Dermis microvascular lymphatic vessel endothelial cell (primary cell): ENCODE data around the gene CAMKK2. TPM values are rescaled to one million over a fixed set of nuclear protein-coding genes. Genes with fewer than 3 reads are reported as not detected.
"Not testable (repeated sequence)": the region's sequence is repeated elsewhere in the genome, so short reads cannot be mapped to it uniquely, and the experiment has no call there.

Experiments
- DNase-seq, 2 donors: peaks; one replicate each; pipeline versions ENCODE4 v3.0.0 to v3.0.0-alpha.2; 2010; ENCODE audit warnings: low read depth in 2 of 2
- total RNA-seq: library from RNA; depleted of rRNA; stranded (reverse); fragments of >200 nt; gene quantifications from 2 replicates; pipeline ENCODE4 v1.2.1, GENCODE V29; 2014

The CAMKK2 gene
- total RNA-seq, 1 donor from 2014 or later: 21.3 TPM

DNA sequence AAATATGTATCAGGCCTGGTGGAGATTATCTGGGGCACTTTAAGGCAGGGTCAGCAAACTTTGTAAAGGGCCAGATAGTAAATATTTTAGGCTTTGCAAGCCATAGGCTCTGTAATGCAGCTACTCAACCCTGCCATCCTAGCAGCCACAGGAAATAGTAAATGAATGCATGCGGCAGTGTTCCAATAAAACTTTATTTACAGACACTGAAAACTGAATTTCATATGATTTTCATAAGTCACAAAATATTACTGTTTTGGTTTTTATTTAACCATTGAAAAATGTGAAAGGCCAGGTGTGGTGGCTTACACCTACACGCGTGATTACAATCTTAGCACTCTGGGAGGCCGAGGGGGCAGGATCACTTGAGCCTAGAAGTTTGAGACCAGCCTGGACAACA lies 3.2 kb upstream of the CAMKK2 start:
- no peak for DNase-seq

DNA sequence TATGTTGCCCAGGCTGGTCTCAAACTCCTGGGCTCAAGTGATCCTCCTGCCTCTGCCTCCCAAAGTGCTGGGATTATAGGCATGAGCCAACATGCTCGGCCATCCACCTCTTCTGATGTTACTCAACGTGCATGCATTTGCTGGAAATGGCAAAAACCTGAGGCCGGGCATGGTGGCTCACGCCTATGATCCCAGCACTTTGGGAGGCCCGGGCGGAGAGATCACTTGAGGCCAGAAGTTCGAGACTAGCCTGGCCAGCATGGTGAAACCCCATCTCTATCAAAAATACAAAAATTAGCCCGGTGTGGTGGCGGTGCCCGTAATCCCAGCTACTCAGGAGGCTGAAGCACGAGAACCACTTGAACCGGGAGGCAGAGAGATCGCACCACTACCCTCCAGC lies 1.9 kb upstream of the CAMKK2 start:
- not testable (repeated sequence) for DNase-seq

DNA sequence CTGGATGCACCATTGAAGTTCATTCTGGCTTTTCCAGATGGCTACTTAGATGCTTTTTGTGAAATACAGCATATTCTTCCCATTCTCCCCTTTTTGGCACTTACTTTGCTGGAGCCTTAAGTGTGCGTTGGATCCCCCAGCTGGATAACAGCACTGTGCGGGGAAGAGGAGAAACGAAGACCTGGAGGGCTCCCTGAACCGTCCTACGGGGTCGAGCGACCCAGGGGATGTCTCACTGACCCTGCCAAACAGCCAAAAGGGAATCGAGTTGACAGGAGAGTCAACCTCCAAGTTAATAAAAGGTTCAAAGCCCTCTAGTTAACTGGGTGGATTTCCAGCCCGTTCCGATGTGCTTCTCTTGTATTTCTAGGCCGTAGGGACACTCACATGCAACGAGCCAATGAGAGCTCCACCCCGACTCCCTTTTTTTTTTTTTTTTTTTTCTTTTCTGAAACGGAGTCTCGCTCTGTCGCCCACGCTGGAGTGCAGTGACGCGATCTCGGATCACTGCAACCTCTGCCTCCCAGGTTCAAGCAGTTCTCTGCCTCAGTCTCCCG lies 1.0 kb upstream of the CAMKK2 start:
- peak in 1 of 2 donors; percentile 20 for DNase-seq

DNA sequence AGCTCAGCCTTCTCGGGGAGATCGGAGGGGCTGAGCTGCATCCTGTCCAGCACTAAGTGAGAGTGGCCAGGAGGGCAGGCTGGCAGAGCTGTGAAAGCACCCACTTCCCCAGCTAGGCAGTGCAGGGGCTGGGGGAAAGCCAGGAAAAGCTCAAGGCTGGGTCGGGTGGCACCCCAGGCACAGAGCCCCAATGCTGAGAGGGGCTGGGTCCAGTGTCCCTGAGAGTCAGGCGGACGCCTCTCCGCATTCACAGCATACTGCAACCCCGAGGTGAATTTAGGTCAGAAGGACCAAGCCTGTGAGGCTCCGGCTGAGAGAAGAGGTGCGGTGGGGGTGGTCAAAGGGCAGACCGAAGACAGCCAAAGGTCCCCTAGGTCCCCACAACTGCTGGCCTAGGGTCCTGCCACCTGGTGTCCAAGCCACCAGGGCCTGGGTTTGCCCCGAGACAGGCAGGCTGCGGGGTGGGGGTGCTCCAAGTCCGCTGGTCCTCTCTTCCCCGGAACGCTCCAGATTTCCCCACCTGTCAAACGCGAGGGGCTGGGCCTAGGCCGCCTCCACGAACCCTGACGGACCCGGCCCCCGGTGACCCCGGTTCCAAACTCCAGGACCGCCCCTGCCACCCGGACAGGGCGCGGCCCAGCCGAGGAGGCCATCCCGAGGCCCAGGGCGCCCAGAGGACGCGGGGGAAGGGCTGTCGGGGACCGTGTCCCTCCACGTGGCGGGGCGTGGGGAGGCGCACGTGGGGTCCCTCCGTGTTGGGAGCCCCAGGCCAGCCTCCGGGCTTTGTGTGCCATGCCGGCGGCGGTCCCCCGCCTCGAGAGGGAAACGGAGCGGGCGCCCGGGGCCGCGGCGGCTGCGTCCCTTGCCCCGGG lies 527 bp downstream of the CAMKK2 start:
- peak in 1 of 2 donors; percentile 27 for DNase-seq

DNA sequence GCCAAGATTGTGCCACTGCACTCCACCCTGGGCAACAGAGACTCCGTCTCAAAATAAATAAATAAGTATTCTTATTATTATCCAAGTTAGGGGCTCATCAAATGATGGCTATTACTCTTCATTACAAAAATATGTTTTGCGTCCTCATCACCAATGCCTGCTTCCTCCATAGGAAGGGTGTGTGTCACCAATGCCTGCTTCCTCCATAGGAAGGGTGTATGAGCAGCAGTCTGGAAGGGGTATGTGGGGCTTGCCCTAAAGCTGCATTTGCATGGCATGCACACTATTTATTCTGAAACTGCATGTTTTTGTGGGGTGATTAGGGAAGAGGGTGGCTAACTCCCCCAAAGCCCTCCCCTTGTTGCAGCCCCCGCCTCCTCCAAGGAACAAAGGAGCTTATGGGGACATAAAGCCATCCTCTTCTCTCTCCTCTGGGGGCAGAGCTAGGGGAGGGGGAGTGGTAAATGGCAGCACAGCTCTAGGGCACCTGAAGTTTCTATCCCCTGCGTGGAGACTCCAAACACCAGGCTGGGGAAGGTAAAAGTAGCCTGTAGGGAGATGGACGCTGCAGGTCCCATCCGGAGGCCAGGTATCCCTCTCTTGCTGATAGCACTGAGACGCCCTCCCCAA lies 1.3 kb downstream of the CAMKK2 start:
- peak in 1 of 2 donors; percentile 28 for DNase-seq

DNA sequence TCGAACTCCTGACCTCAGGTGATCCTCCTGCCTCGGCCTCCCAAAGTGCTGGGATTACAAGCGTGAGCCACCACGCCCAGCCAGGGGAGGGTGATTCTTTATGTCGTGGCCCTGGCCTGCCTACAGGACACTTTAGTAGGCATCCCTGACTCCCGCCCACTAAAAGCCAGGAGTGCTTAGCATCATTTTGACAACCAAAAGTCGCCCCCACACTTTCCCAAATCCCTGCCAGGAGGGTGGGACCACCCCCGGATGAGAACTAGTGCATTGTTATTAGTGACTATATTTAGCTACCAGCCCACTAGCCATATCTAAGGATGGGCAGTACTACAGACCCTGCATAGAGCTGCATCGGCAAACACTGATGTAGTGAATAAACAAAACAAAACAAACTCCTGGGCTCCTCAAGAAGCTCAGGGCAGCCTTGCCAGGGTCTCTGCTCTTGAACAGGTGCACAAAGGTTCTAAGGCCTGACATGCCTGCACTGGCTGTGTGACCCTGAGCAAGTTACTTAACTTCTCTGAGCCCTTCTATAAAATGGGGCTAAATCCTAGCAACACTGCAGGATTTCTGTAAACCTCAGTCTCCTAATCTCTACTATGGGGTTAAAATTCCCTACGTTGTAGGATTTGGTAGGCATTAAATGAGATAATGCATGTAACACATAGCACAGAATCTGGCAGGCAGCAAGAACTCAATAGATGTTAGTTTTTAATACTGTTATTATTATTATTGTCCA lies 2.2 kb downstream of the CAMKK2 start:
- DNase-seq: no peak

DNA sequence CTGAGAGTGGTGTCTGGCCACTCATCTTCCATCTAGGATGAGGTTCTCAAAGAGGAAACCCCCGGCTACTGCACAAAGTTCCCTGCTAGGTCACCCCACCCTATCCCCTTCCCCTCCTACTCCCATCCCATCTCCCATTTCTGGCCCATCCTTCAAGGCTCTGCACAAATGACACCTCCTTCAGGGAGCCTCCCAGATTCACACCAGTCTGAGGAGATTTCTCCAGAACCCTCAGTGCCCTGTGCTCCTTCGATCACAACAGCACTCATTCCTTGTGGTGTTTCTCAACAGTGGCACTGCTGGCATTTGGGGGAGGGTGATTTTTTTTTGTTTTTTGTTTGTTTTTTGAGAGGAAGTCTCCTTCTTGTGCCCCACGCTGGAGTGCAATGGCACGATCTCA lies 2.9 kb downstream of the CAMKK2 start:
- no peak for DNase-seq

DNA sequence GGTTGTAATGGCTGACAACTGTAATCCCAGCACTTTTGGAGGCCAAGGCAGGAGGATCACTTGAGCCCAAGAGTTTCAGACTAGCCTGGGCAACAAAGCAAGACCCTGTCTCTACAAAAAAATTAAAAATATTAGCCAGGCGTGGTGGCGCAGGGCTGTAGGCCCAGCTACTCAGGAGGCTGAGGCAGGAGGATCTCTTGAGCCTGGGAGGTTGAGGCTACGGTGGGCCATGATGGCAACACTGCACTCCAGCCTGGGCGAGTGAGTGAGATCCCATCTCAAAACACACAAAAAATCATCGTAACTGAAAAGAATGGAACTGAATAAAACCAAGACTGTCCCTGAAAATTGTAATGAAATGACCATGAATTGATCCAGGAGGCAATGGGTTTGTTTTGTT lies 6.1 kb downstream of the CAMKK2 start:
- no peak for DNase-seq

DNA sequence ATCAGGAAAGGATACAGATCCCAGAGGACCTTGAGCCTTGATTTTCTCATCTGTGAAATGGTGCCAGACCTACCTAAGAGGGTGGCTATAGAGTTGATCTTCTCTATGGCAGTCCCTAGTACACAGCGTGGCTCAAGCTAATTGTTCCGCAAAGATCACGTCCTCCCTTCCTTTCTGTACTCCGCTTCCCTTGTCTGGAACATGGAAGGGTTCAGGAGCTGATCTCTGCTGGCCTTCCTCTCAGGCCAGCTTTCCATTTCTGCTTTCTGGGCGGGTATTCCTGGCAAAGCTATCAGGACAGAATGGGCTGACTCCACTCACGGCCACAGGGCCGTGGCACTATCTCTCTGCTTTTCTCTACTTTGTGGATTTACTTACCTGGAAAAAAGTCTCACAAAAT lies 6.5 kb downstream of the CAMKK2 start:
- no peak for DNase-seq

DNA sequence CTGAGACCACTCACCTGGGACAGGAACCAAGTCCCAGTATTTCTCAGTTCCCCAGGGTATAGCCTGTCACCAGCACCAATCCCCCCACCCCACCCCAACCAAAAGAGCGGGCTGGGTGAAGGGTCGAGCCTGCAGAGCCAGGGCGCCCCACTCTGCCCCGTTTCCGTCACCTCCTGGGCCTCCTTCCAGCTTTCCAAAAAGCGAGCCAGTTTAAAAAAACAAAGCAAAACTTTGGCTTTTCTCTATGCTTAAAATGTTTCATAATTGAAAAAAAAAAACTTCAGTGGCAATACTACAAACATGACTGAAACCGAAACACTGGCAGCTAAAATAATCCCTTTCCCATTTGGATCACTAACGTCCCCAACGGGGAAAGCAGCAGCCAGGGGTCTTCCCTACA lies 7.5 kb downstream of the CAMKK2 start:
- no peak for DNase-seq

DNA sequence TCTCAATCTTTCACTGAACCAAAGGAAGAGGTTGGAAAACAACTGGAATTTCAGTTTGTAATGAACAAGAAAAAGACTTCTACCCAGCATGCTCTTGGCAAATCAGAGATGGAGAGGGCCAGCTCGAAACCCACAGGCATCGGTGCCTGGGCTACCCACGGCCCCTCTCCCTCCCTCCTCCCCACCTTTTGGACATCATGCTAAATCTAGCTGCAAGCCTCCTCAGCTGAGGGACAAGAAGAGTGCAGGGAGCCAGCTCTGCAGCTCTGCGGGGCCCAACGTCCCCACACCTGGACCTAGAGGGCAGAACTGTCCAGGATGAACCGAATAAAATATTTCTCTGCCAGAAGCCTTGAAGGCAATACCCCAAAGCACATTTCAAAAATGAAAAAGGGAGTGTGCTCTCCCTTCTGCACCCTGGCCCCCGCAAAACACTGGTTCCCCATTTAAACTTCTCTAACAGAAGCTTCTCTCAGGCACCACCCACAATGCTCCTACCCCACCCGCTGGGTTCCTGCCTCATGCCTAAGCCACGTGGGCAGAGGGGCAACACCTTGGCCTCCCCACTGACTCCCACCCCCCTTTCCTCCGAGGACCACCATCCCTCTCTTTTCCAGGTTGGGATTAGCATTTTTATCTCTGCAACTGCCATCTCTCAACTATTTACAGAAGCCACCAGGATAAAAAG lies 8.2 kb downstream of the CAMKK2 start:
- DNase-seq: no peak

DNA sequence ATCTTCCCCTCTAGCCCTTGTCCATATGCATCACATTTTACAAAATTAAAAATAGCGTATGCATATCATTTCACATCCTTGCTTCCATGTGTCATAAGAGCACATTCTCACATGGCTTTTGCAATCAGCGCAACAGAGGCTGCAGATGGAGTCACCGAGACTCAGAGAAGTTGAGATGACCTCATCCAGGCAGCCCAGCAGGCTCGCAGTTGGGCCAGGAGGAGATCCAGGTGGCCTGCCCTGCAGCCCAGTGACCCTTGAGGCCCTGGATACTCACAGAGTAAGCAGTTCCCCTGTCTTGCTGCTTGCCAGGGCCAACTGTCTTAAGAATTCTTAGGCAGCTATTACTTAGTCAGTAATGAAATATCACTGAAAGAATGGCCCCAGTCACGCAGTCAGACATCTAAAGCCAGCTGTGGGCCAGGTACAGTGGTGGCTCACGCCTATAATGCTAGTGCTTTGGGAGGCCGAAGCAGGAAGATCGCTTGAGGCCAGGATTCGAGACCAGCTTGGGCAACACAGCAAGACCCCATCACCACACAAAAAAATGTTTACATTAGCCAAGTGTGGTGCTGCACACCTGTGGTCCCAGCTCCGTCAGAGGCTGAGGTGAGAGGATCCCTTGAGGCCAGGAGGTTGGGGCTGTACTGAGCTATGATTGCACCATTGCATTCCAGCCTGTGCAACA lies 9.1 kb downstream of the CAMKK2 start:
- no peak for DNase-seq

DNA sequence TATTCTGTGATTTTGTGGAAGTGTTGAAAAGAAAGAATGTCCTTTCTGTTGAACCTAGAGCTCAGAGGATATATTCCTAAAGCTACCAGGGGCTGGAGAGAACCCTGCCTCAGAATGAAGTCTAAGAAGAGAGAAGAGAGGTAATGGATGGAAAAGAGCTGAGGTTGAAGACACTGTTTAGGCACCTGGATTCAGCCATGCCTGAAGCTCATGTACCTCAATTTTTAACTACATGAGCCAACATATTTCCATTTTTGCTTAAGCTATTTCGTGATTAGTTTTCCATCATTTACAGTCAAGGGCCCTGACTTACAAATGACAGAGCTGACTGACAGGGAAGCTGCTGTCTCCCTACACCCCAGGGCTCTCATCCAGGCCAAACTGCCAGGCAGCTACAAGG lies 10.7 kb downstream of the CAMKK2 start:
- no peak for DNase-seq

DNA sequence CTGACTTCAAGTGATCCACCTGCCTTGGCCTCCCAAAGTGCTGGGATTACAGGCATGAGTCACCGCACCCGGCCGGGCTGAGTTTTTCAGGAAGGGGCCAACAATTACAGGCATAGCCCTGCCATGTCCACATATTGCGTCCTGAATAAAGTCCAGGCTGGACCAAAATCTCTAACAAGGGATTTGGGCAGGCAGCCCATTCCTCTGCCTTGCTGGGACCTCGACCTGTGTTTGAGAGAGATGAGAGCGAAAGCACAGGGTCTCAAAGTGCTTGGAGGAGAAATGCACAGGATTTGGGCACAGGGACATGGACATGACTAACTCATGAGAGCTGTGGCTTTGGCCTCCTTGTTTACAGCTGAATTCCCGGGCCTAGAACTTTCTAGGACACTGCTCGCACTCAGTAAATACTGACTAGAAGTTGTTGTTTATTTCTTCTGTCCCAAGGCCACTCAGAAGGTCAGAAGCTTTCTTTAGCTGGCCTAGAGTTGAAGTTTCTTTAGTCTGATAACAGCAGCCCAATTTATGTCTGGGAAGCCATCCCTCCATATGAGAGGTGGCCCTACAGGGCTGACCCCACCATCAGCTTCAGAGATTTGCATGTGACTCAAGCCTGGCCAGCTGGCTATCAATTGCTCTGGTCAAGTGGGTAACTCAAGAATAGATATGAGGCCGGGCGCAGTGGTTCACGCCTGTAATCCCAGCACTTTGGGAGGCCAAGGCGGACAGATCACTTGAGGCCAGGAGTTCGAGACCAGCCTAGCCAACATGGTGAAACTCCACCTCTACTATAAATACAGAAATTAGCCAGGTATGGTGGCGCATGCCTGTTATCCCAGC lies 11.7 kb downstream of the CAMKK2 start:
- peak in 1 of 2 donors; percentile 49 for DNase-seq

DNA sequence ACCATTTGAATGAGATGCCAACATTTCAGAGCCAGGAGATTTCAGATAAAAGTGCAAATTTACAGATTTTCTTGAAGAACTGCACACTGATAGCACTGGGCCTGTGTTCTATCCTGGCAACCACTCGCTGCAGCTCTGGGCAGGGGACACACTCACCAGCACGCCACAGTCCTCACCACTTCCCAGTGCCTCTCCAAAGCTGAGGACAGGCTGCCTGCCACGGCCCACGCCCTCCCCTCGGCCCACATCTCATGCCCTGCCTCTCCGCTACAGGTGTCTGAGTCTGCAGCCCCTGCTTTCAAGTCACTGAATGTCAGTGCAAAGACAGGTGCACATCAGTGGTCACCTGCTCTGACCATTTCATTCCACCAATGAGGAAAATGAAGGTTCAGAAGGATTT lies 12.7 kb downstream of the CAMKK2 start:
- DNase-seq: no peak

DNA sequence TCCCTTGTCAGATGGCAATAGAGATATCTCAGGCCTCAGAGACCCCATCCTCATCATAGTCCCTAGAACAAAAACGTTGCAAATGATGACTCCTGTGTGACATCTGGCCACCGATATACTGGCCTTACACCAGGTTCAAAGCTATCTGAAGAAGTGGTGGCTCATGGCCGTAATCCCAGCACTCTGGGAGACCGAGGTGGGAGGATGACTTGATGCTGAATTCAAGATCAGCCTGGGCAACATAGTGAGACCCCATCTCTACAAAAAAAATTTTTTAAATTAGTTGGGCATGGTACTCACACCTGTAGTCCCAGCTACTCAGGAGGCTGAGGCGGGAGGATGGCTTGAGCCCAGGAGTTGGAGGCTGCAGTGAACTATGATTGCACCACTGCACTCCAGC lies 13.1 kb downstream of the CAMKK2 start:
- DNase-seq: no peak

DNA sequence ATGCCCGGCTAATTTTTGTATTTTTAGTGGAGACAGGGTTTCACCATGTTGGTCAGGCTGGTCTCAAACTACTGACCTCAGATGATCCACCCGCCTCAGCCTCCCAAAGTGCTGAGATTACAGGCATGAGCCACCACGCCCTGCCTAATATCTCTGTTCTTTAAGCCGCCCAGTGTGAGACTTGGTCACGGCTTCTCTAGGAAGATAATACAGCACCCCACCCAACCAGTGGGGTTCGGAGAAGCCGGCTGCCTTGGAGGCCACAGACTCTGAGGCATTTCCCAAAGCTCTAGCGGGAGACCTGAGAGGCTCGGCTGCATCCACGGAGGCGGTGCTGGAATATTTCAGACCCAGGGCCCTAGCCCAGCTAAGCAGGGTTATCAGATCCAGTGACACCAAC lies 13.6 kb downstream of the CAMKK2 start:
- not testable (repeated sequence) for DNase-seq

DNA sequence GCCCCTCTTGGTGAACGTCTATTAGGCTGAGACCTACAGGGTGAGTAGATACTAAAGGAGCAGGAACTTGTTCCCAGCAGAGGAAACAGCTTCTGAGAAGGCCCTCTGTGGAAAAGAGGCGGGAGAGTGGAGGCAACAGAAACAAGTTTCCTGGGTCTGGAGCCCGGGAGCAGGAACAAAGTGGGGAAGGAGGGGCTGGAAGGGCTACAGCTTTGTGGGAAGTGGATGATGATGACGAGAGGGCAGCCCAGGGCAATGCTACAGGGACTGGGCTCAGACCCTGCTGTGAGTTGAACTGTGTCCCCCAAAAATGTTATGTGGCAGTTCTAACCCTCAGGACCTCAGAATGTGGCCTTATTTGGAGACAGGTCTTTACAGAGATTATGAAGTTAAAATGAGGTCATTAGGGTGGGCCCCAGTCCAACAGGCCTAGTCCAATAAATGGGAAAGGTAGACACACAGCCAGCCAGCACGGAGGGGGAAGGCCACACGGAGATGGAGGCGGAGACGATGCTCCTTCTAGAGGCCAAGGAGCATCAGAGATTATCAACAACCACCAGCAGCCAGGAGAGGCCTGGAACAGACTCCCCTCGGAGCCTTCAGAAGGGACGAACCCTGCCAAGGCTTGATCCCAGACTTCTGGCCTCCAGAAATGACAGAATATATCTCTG lies 14.3 kb downstream of the CAMKK2 start:
- DNase-seq: no peak

DNA sequence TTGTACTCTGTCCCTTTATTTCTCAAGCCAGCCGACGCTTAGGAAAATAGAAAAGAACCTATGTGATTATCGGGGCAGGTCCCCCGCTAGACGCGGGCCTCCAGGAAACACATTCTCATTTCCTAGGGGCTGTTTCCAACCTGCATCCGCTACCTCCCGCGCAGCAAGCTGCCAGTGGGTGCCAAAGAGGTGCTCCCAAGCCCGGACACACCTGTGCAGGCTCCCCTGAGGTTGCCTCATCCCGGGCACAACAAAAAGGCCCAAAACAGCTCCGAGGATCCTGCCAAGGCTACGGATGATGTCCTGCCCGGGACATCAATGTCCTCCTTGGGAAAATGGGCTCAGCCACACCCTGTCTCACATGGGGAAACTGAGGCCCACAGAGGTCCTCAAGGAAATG lies 15.4 kb downstream of the CAMKK2 start:
- not testable (repeated sequence) for DNase-seq
